GM23338 (cell line): ENCODE measurements around the gene MCMBP.
"Not testable (repeated sequence)": the region's sequence is repeated elsewhere in the genome, so short reads cannot be mapped to it uniquely, and the experiment has no call there.

Experiments used
- EZH2 ChIP-seq: fragments of 200-600 bp; sonication (generic); IDR thresholded peaks from one replicate; pipeline ENCODE4 v1.8.0; 2017; ENCODE audit warnings: antibody characterized with exemption, mild to moderate bottlenecking, low read depth; ENCODE audit not compliant: unreplicated experiment
- EZH2phosphoT487 ChIP-seq: fragments of 200-600 bp; sonication (generic); IDR thresholded peaks from one replicate; pipeline ENCODE4 v1.8.1; 2018; ENCODE audit warnings: antibody characterized with exemption; ENCODE audit not compliant: unreplicated experiment
- NANOG ChIP-seq: IDR thresholded peaks from 2 replicates; pipeline ENCODE4 v1.6.1; 2016; ENCODE audit warnings: antibody characterized with exemption, borderline replicate concordance
- TF ChIP-seq, protein P1 (sequence below), 2 experiments: fragments of 200-600 bp in 1 of 2; sonication (generic) in 1 of 2; conservative IDR thresholded peaks; 2 replicates each; pipeline versions ENCODE4 v1.5.1 to v1.6.1; 2016 to 2017; ENCODE audit warnings: antibody characterized with exemption in 2 of 2, low read depth in 2 of 2, mild to moderate bottlenecking in 2 of 2, moderate library complexity in 1 of 2

GRCh38 chr10:119891849-119892187 is 19.2 kb upstream of the MCMBP start:
- TF ChIP-seq, protein P1, sequence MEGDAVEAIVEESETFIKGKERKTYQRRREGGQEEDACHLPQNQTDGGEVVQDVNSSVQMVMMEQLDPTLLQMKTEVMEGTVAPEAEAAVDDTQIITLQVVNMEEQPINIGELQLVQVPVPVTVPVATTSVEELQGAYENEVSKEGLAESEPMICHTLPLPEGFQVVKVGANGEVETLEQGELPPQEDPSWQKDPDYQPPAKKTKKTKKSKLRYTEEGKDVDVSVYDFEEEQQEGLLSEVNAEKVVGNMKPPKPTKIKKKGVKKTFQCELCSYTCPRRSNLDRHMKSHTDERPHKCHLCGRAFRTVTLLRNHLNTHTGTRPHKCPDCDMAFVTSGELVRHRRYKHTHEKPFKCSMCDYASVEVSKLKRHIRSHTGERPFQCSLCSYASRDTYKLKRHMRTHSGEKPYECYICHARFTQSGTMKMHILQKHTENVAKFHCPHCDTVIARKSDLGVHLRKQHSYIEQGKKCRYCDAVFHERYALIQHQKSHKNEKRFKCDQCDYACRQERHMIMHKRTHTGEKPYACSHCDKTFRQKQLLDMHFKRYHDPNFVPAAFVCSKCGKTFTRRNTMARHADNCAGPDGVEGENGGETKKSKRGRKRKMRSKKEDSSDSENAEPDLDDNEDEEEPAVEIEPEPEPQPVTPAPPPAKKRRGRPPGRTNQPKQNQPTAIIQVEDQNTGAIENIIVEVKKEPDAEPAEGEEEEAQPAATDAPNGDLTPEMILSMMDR (conservative IDR thresholded peaks at IDR 0.05; ENCODE audit: low read depth in 2 of 2), result not testable (repeated sequence)
- TF ChIP-seq EZH2phosphoT487, NANOG, EZH2: not testable (repeated sequence)
